Stimulated activated CD8-positive, alpha-beta memory T cell treated with anti-CD3 and anti-CD28 coated beads, Interleukin-15, amount 100 ng/mL, for 4 hours (primary cell): ENCODE data around the gene CPAMD8.
"Not testable (repeated sequence)": the region's sequence is repeated elsewhere in the genome, so short reads cannot be mapped to it uniquely, and the experiment has no call there.

Source experiments
- DNase-seq, 2 donors: peaks; one replicate each; pipeline ENCODE4 v3.0.0-alpha.2; 2020; ENCODE audit warnings: low read depth in 2 of 2

The CPAMD8 gene

DNA sequence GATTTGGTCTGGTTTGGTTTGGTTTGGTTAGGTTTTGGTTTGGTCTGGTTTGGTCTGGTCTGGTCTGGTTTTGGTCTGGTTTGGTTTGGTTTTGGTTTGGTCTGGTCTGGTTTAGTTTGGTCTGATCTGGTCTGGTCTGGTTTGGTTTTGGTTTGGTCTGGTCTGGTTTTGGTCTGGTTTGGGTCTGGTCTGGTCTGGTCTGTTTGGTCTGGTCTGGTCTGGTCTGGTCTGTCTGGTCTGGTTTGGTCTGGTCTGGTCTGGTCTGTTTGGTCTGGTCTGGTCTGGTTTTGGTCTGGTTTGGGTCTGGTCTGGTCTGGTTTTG is 151.7 kb downstream of the CPAMD8 start:
- DNase-seq = not testable (repeated sequence)

DNA sequence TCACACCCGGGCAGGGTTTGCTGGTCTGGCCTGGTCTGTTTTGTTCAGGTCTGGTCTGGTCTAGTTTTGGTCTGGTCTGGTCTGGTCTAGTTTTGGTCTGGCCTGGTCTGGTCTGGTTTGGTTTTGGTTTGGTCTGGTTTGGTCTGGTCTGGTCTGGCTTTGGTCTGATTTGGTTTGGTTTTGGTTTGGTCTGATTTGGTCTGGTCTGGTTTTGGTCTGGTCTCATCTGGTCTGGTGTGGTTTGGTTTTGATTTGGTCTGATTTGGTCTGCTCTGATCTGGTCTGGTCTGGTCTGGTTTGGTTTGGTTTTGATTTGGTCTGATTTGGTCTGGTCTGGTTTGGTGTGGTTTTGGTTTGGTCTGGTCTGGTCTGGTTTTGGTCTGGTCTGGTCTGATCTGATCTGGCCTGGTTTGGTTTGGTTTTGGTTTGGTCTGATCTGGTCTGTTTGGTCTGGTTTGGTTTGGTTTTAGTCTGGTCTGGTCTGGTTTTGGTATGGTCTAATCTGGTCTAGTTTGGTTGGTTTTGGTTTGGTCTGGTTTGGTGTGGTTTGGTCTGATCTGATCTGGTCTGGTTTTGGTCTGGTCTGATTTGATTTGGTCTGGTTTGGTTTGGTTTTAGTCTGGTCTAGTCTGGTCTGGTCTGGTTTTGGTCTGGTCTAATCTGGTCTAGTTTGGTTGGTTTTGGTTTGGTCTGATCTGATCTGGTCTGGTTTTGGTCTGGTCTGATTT is 152.2 kb downstream of the CPAMD8 start:
- DNase-seq = no peak

DNA sequence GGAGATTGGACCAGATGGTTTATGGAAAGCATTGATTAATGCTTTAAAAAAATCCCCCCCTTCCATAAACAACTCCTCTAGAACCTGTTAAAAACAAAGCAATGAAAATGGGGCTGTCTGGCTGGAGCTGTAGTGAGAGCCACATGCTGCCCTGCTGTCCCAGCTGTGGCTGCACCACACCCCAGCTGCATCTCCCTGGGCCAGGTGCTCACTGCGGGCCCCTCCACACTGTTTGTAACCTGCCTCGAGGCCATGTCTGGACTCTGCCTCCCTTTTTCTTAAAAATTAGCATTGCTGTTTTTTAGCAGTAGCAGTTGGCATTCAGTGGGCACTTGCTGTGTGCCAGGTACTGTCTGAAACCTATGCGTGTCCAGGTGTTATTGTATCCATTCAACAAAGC is 153.0 kb downstream of the CPAMD8 start:
- no peak for DNase-seq

DNA sequence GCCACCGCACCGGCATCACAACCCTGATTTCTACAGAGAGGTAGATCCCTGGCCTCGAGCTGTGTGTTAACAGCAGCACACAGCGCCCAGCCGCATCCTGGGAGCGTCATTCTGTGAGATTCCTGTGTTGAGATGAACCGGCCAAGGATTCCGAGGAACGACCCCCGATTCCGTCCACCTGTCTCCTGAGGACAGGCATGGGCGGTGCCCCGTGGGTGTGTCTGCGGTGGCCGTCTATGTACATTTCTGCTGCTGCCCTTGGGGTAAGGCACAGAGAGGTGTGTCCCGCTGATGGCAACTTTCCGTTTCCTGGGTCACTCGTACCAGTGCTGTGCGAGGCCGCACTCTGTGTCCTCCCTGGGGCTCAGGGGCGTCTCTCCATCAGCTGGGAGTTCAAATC is 153.9 kb downstream of the CPAMD8 start:
- no peak for DNase-seq

DNA sequence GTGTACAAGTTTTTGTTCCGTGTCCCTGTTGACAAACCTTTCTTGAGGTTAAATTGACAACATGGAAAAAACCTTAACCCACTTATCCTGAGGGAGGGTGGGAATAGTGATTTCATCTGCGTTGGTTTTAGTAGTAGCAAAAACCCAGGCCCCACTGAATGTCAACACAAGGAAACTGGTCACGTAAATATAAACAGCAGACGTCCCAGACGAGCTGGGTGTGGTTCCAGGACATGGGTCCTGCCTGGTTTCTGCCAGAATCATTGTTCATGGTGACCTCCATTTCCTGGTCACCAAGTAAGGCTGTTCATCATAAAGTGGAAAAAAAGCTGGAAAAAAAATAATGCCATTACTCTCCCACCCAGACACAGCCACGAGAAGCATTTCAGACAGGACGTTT is 154.7 kb downstream of the CPAMD8 start:
- no peak for DNase-seq

DNA sequence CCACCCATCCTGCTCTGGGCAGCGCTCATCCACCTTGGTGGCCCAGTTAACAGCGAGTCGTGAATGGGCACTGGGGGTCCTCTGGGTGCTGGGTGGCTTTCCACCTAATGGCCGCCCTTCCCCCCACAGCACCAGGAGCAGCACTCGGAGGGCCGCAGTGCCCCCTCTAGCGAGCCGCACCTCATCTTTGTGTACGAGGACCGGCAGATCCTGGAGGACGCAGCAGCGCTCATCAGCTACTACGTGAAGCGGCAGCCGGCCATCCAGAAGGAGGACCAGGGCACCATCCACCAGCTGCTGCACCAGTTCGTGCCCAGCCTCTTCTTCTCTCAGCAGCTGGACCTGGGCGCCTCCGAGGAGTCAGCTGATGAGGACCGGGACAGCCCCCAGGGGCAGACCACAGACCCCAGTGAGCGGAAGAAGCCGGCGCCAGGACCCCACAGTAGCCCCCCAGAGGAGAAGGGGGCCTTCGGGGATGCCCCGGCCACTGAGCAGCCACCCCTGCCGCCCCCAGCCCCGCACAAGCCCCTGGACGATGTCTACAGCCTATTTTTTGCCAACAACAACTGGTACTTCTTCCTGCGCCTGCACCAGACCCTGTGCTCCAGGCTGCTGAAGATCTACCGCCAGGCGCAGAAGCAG is 157.2 kb downstream of the CPAMD8 start:
- no peak for DNase-seq

DNA sequence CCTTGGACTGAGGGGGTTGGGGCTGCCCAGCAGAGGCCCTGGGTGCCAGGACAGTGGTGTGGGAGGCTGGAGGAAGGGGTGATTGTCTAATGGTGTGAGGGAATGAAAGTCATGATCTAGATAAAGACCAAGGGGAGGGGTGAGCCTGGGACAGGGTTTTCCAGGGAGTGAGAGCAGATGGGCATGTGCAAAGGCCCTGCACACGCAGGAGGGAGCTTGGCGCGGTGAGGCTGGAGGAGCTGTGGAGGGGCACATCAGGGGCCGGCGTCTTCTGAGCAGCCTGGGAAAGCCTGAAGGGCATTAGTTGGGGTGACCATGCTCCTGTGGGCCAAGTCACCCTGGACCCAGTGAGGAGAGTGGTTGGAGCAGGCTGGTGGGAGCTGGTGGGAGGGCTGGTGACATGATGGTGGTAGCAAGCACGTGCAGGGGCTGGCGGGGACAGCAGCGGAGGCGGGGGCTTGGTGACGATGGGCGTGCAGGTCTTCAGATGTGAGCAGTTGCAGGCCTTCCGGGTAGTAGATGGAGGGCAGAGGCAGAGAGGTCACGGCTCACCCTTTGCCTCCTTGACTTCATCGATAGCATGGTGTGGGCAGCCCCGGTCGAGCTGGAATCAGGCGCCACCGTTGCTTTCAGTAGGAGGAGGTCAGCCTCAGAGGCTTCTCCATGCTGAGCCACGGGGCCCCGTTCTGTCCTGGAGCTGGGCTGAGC is 158.0 kb downstream of the CPAMD8 start:
- no peak for DNase-seq

DNA sequence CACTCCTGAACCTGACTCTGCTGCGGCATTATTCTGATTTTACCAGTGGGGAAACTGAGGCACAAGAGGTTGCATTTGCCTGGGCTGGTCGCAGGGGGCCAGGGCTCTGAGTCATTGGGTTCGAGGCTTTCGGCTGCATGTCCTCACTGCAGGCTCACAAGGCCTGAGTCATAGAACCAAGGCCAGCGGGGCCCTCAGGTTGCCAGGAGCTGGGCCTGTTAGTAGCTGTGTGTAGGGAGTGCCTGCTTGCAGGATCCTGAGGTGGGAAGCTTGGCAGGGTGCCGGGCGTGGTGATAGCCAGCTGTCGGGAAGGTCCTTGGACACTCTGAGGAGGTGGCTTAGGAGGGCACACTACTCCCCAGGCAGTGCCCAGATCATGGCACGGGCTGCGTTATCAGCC is 159.4 kb downstream of the CPAMD8 start:
- no peak for DNase-seq

DNA sequence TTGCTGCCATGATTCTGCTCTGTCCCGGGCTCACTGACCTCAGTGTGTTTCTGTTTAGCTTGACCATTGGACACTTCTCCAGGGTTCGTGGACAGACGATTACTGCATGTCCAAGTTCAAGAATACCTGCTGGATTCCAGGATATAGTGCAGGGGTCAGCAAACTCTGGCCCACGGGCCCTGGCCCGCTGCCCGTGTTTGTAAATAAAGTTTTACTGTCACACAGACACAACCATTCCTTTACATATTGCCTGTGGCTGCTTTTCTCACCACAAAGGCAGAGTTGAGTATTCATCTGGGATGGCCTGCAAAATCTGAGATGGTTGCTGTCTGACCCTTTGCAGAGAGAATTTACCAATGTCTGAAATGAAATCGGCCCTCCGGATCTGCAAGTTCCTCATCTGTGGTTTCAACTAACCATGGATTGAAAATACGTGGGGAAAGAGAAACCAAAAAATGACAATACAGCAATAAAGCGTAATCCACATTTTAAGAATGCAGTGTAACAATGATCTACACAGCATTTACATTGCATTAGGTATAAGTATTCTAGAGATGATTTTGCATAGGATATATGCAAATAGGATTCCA is 163.7 kb downstream of the CPAMD8 start:
- DNase-seq = no peak

DNA sequence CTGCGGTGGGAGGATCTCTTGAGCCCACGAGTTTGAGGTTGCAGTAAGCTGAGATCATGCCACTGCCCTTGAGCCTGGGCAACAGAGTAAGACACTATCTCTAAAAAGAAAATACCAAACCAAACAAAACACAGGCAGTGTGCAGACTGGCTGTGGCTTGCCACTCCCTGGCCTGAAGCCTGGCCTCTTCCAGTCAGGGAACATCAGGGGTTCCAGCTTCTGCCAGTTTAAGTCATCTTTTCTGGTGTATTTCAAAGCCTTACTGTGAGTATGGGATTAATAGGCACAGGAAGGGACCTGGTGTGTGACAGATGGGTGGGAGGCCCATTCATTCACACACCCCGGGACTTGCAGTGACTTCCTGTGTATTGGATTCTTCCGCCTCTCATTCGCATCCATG is 164.8 kb downstream of the CPAMD8 start:
- DNase-seq = no peak

DNA sequence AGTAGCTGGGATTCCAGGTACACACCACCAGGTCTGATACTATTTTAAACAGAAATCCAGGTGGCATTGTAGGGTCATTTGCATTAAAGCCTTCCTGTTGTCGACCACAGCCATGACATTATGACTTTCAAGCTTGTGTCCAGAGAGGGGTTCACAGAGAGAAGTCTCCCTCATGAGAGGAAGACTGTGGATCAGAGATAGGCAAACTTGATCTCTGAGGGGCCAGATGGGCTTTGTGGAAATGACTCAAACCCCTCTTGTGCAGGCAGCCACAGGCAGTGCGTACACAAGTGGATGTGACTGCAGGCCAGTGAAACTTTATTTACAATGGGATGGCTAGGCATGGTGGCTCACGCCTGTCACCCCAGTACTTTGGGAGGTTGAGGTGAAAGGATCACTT is 165.6 kb downstream of the CPAMD8 start:
- no peak for DNase-seq

DNA sequence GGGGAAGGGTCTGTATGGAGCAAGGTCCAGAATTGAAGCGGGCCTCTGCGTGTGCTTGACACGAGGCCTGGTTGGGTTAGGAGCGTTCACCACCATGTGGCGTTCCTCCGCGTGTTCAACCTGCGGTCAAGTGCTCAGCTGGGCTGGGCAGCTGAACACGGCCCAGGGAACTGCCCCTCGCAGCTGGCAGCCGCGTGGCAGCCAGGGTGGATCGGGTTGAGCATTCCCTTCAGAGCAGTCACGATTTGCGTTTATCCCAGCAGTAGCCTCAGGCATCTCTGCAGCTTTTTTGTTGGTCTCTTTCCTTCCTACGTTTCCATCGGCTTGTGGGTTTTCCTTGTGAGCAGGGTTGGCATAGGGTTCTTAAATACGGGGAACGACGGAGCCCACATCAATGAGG is 166.5 kb downstream of the CPAMD8 start:
- DNase-seq = no peak

DNA sequence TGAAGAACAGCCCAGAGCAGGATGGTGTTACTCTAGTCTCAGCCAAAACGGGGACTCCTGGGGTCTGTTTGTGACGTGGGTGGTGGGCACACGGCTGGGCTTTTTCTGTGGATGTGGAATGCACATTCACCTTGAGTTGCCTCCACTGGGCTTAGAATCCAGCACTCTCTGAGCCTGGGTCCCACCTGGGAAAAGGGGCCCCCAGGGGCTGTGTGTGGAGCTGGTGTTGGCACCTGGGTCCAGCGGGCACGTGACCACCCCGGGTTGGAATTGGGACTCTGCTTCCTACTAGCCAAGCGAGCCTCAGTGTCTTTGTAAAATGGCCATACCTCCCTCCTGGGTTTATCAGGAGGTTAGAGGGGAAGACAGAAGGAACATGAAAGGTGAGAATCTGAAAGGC is 167.0 kb downstream of the CPAMD8 start:
- DNase-seq = no peak

DNA sequence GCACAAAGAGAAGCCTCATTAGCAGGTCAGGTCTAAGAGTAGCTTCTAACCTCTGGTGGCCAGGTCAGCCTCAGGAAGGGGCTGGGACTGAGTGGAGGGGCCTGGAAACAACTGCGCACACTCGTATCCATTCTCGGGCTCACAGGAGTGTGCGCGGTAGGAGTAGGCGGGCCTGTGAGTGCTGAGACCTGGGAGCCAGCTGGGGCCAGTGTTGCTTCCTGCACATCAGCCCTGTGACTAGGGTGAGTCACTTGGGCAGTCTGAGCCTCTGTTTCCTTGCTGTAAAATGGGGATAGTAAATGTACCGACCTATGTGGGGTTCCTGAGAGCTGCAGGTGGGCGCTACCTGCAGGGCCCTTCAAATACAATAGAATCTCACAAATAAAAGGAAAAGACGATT is 170.5 kb downstream of the CPAMD8 start:
- no peak for DNase-seq

DNA sequence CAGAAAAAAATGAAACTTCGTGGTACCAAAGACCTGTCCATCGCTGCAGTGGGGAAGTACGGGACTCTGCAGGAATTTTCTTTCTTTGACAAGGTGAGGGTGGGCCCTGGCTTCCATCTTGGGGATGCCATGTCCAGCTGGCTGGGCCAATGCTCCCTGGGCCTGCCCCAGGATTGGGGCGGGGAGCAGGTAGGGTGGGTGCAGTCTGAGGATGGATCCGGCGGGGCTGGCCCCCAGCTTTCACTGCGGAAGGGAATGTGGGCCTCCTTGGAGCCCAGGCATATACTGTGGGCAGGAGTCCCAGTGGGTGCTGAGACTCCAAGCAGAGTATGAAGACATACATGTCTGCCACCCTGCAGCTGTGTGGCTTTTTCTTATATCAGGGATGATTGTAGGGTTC is 173.5 kb downstream of the CPAMD8 start:
- no peak for DNase-seq

DNA sequence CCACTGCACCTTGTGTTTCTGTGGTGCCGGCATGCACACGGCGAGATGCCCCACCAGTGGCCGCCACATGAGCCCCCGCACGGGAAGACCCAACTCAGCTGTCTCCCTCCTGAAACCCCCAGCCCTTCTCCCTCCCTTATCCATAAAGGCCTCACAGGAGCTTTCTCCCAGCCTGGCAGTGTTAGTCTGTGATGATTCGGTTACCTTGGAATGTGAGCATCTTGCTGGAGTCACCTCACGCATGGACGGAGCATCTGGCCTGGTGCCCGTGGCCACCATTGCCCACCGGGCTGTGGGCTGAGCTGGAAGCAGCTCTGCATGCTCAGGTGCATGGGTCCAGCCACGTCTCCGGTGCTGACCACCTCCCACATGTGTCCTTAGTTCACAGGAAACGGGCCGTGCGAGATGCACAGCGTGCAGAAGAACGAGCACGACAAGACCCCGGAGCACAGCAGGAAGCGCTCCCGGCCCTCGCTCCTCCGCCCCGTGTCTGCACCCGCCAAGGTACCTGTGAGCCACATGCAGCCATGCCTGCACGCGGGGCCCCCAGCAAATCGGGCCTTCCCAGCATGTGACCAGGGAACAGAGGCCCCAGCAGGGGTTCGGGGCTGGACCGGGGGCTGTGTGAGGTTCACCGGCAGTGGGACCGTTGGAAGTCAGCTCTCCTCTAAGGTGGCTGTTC is 175.4 kb downstream of the CPAMD8 start:
- DNase-seq = no peak

DNA sequence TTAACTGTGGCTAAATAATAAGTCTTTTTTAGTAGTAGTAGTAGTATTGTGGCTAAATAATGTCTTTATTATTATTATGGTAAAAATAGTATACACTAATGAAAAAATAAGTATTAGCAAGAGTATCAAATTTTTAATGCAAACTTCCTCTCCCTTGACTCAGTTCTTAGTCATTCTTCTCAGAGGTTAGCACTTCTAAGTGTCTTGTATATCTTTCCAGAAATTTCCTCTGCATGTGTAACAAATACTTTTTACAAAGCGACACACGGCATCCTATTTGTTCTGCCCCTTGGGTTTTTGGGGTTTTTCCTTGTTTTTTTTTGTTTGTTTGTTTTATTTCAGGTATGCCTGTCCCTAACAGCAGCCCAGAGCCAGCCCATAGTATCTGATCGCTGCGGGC is 176.5 kb downstream of the CPAMD8 start:
- DNase-seq = no peak

DNA sequence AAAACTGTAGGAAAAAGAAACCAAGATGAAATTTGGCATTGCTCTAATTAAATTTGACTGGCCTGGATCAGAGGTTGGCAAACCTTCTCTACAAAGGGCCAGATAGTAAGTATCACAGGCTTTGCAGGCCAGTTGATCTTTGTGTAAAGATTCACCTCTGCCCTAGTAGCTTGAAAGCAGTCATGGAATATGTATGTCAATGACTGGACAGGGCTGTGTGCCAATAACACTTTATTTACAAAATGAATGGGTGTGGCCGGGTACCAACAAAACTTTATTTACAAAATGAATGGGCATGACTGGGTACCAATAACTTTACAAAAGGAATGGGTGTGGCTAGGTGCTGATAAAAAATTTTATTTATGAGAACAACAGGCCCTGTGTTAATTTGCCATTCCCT is 177.4 kb downstream of the CPAMD8 start:
- DNase-seq = no peak

DNA sequence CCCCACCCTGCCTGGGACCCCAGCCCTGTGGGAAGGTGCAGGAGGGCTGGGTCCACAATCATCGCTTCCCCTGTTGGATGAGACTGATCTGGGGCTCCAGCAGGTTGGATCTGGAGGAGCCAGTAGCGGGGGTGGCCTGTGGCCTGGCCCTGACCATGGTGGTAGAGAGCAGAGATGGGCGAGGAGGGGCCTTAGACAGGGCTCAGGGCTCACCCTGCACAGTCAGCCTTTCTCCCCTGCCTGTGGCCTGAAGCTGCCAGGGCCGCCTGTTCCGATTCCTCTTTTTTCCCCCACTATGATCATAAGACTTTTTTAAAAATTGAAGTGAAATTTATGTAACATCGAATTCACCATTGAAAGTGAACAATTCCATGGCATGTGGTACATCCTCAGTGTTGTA is 179.2 kb downstream of the CPAMD8 start:
- no peak for DNase-seq

DNA sequence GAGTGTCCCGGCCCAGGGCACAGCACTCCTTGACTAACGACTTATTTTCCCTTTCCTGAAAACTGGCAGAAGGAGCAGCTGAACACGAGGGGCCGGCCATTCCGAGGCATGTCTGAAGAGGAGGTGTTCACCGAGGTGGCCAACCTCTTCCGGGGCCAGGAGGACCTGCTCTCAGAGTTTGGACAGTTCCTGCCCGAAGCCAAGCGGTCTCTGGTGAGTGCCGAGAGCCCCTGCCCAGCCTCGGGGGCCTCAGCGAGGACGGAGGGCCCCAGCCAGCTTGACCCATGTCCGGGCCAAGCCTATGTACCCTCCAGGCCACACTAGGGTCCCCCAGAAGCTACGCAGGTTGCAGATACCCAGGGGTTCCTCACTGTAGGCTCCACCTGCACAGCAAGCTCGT is 179.7 kb downstream of the CPAMD8 start:
- no peak for DNase-seq
